RKO (cell line): ENCODE data around the gene LAMB4.
A peak's percentile ranks its signal among the peaks of the same experiment; 100 is the strongest.

Experiments
- DNase-seq: peaks from one replicate; pipeline ENCODE4 v3.0.0-alpha.2; 2016; ENCODE audit warnings: low spot score

The LAMB4 gene

DNA sequence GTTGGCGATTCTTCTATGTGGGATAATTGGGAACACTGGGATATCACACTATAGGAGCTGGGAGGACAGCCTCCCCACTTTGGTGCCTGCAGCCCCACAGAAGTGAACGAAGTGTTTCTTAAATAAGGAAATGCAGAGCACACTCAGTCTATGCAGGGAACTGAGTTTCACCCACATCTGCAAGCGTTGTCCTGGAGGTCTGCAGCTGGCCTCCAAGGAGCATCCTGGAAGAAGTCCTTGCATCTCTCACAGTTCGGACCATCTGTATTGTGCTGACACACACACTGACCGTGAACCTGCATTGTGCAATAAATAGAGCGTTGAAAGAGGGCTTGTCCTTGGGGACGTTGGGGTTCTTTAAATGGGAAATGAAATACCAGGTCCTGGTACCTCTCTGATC, 25.8 kb downstream of the LAMB4 start:
- DNase-seq, result no peak

DNA sequence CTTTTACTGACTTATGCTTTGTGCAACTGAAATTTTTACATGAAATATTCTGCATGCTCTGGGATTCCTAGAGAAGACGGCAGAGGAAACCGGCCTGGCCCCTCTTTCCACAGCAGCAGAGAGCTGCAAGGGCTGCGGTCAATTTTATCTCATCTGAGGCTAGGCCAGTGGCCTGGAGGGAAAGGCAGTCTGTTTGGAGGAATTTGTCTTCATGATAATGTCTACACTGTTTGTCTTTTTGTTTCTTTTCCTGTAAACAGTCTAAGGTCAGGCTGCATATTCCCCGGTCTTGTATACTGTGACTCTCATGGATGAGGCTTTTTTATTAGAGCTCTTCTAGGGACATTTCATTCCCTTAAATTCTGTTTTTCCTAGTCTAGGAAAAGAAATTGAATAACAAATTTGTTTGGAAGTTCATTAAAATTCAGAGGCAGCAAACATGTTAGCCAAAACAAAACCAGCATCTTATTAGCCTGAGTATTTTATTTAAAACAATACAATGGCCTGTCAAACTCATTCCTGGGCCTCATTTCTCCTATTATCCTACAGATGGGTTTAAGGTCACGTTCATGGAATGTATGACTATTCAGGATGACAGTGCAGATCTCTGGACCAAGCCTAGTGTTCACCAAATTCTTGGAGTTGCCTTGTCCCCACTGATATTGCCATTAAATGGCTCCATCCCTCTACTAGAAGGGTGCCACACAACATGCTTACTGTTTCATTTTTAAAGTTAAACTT, 26.4 kb downstream of the LAMB4 start:
- DNase-seq, result no peak

DNA sequence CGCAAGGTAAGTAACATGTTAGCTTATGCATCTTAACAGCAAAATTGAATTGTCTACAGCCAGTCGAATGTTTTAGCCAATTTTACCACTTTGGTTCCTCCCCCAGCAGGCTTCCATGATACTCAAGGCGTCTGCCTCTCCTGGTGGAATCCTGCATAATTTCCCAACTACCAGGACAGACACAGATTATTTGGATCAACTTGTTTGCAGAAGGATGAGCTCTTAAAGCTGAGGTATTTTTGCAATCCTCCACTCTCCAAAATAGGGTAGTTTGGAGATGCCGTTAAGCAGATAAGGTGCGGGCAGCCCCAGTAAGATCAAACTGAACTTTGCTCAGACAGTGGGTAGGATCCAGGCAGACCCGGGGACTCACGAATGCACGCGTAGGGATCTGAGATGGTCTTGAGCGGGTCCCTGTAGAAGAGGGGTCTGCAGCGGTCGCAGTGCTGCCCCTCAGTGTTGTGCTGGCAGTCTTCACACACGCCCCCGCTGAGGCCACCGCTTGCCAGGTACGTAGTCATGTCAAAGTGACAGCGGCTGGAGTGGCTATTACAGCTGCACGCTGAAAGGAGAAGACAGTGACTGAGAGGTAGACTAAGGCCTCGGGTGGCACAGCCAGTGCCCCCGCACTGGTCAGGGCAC, 27.4 kb downstream of the LAMB4 start:
- no peak for DNase-seq

DNA sequence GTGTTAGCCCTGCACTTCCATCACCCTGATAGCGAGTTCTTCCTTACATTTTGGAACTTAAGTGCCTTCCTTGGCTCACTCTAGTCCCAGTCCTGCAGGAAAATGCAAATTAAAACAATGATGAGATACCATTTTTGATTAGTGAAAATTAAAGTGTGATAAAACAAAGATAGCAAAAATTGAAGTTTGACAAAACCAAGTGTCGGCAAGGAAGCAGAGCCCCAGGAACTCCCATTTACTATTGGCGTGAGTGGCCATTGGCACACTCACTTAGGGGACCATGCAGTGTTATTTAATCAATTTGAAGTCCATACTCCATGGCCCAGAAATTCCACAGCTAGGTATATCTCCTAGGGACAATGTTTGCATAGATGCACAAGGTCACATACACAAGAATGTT, 28.4 kb downstream of the LAMB4 start:
- DNase-seq, result no peak

DNA sequence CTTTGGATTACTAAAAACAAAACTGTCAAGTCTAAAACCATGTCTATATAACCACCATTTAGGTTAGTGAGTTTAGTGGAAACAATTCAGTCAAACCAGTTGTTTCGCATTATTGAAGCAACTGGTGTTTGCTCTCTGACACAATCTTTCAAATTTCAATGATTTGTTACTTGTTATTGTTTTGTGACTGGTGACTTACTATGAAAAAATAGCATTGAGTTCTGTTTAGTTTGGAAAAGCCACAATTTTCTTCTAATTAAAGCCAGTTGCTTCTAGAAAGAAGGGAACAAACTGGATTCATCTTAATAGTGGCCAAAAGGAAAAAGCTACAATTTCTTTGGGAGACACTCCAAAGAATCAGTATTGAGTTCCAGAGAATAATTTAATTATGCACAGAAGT, 30.4 kb downstream of the LAMB4 start:
- no peak for DNase-seq

DNA sequence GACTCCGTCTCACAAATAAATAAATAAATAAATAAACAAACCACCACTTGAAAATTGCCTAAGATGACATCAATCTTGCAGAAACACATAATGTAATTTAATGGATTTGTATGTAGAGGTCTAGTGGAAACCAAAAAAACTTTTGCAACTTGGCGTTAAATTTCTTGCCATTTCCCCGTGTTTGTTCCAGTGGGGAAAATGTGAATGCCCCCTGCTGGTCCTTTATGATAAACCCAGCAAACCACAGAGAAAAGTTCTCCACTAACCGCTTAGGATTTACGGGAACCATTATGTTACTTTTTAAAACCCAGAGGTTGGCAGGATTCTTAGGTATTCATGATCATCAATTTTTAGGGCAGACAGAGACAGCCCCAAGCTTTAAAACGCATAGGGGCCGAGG, 32.5 kb downstream of the LAMB4 start:
- DNase-seq, result no peak

DNA sequence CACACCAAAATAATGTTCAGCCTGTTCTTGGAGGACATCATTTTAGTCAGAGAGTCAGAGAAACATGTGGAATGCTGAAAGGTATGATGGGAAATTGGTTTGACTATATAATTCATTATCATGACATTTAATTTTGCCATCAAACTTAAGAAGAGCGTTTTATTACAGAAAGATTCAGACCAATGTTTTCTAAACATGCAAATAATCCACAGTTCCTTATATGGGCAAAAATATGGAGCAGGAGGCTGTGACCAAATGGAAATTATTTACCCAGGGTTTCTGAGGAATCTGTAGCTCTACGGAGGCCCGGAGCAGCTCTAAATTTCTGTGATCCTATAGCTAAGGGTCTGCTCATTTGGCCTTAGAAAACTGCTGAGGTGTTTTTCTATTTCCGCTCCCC, 33.2 kb downstream of the LAMB4 start:
- no peak for DNase-seq

DNA sequence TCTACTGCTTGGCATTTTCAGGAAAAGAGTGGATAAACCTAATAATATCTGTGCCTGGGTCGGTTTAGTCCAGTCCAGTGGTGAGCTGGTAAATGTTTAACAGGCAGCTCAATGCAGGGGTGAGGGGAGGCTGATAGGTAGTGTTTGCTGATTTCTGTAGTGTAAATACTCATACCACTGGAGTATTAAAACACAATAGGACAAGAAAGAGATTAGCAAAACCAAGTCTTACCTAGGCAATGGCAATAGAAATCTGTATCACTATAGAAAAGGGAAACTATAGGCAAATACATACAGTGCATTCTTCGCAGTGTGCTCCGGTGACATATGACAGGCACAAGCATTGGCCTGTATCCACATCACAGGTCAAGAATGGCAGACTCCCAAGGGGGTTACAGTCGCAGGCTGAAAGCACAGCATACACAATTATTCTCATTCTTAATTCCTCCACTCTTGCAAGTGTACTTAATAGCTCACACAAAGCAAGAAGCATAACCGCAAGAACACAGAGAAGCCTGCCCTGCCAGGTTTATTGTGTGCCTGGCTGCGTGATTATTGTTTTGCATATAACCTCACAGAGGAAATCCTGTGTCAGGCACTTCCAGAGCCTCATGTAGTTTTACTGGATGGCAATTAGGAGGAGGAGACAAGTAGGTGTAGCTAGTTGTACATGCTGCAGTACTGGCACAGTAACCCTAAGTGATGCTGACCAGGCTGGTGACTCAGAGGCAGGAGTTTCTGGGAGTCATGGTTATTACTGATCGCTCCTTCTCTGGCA, 35.0 kb downstream of the LAMB4 start:
- peak; percentile 75 for DNase-seq

DNA sequence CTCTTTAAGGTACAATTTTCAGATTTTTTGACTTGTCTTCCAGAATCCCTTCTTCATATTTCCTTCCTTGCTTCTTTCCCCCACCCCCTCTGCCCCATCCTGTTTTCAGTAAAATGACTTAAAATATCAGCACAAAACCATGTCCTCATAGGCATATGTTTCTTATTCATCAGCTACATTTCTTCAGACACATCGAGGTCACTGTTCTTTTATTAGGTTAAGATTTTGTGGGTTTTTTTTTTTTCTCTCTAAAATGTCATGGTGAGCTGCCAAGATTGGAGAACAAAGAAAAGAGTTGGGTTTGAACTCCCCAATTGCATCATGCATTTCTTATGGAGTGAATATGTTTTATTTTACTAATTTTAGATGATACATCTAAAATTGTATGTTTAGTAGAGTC, 35.8 kb downstream of the LAMB4 start:
- no peak for DNase-seq

DNA sequence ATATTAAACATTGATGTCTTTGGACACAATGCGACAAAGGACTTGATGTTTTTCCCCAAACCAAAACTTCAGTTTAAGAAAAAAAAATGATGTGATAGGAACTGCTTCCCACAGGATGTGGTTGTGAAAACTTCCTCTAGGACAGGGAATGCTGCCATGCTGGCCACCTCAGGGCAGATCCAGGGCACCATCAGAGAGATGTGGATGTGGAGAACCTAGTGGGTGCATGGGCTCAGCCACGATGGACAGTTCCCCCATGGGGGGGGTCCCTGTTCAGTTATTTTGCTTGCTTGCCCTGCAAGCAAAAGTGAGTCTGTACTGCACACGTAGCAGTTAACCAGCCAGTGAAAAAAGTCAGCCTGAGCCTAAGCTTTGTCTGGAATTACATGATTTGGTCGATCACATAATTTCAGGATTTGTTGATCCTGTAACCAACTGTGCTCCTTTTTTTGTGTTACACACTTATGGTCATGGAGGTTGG, 36.3 kb downstream of the LAMB4 start:
- no peak for DNase-seq

DNA sequence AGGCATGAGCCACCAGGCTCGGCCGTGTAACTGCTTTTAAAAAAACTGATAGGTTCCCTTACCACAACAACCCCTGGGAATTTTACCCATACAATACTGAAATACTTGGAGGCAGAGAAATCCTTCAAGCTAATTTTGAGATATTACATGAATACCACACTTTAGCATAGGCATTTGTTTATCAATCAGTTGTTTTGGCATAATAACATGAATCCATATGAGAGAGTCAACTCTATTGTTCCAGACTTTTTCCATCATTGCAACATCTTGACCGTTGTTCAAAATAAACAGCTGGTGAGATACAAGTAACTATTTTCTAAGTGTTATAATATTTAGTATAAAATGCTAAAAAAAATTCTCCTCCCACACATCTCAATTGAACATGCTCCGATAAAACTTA, 36.8 kb downstream of the LAMB4 start:
- DNase-seq, result no peak

DNA sequence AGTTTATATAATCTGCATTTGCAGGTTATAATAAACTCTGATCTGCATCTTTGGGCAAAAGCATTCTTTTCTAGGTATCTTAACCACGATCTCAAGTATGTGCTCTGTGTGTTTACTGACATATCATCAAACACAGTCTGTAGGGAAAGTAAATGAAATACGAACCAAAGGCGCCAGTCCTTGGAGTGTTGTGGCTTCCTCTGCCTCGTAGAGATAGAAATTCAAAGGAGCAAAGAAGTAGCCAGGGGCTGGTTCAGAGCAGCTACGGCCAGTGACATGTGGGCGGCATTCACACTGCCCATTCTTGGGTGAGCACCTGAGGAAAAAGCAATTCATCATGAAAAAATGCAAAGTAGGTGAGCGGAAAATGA, 38.7 kb downstream of the LAMB4 start:
- DNase-seq, result no peak

DNA sequence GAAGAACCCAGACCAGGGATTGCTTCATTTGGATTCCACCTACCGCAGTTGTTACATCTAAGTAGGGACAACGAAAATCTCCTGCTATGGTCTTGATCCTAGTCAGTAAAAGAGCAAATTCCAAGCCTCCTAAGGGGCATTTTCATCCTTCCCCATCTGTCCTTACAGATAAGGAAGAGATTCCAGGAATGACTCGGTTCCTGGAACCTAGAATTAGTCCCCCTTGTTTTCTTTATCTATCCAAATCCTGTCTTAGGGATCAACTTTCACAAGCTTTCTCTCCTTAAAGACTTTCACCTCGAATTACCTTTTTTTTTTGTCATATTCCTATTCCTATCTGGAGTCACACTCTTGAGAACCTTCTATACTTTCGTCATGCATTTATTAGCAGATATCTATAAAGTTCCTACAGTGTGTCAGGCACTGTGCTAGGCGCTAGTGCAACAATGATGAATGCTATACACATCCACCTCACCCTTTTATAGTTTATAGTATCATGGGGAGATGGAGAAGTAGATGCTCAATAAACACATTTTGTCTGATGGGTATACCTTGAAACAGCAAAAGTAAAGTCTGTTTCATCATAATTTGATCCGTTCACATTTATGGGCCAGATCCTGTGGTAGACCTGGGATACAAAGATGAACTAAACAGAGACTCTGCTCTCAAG, 39.2 kb downstream of the LAMB4 start:
- DNase-seq, result no peak

DNA sequence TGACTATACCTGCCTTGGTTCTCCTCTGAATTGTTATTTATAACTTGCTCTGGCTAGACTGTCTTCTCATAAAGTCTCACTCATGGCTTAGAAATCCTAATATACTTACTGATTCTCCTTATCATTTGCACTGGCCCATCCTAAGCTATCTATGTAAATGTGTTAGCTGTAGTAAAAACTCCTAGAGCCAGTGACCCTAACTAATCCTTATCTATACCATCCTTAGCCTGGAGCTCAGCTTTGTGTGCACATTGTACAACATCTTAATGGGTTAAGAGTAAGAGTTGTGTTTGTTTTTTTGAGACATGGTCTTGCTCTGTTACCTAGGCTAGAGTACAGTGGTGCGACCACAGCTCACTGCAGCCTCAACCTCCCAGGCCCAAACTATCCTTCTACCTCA, 40.8 kb downstream of the LAMB4 start:
- no peak for DNase-seq

DNA sequence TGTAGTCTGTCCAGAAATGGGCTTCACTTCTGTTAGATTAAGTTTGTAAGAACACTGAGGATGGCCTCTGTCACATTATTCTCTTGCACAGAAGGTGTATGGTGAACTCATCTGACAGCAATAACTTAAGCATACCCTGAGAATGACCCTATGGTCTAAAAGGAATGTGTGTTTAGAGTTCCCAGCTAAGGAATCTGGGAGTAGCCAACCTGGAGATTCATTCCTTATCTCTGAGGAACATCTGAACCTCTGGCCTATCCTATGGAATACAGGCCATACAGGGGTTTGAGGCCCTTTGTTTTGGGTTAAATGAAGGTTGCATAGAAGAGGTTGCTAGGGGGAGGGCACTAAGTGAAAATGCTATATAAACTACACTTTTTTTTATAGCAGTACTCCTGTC, 41.4 kb downstream of the LAMB4 start:
- DNase-seq, result no peak

DNA sequence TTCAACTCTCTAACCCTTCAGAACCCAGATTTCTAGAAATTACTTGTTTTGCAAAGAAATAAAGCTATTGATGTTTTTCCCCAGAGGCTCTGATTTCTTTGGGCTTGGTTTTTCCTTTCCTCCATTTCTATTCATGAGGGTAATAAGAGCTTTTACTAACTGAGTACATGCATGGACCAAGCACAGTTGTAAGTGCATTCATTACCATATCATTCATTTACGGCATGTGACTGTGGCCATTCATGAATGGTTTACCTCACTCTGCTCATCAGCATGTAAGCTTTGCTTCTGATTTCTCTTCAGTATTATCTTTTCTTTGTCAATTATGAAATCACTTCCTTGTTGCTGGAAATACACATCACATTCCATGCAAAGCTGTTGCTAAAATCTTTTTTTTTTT, 42.4 kb downstream of the LAMB4 start:
- no peak for DNase-seq

DNA sequence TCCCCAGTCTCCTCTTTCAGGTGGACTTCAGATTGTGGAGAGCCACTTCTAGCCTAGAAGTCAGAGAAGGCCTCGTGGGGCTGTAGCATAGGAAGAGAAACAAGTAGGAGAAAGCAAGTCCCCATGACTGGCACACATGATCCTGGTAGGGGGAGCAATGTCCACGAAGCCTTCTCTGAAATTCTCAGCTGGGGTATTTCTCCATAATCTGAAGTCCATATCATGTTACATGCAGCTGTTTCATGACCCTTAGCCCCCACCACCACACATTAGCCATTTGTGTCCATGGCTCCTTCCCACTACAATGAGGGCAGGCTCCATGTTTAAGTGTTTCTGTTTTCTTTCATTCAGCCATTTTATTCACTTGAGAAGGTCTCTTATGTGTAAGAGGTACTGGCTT, 43.2 kb downstream of the LAMB4 start:
- DNase-seq, result no peak

DNA sequence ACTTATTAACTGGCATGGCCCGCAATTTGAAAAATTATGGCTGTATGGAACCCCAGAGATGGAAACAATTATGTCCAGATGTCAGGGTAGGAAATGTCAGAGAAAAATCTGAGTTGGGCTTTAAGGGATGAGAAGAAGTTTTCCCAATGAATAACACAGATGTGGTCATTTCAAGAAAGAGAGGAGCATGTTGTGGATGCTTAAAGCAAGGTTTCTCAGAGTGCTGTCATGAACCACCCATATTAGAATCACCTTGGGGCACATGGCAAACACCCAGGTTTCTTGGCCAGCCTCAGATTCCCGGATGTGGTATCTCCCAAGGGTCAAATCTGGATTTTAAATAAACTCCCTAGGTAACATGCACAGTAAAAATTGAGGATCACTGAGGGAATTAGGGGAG, 43.6 kb downstream of the LAMB4 start:
- no peak for DNase-seq

DNA sequence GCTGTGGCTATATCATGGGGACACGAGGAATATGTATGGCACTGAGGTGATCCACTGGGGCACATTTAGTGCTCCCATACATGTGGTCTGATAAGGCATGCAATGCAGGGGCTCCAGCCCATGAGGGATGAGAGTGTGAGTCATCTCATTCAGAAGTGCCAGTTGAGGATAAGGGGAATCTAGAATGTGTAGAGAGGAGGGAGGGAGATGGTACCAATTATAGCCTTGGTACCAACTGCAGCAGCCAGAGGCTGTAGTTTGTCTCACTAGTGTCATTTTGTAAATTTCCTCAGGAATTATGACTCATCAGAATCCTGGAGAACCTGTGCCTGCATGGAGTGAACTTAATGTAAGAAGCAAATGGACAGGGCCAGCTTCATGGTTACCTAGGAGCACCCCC, 46.2 kb downstream of the LAMB4 start:
- no peak for DNase-seq

DNA sequence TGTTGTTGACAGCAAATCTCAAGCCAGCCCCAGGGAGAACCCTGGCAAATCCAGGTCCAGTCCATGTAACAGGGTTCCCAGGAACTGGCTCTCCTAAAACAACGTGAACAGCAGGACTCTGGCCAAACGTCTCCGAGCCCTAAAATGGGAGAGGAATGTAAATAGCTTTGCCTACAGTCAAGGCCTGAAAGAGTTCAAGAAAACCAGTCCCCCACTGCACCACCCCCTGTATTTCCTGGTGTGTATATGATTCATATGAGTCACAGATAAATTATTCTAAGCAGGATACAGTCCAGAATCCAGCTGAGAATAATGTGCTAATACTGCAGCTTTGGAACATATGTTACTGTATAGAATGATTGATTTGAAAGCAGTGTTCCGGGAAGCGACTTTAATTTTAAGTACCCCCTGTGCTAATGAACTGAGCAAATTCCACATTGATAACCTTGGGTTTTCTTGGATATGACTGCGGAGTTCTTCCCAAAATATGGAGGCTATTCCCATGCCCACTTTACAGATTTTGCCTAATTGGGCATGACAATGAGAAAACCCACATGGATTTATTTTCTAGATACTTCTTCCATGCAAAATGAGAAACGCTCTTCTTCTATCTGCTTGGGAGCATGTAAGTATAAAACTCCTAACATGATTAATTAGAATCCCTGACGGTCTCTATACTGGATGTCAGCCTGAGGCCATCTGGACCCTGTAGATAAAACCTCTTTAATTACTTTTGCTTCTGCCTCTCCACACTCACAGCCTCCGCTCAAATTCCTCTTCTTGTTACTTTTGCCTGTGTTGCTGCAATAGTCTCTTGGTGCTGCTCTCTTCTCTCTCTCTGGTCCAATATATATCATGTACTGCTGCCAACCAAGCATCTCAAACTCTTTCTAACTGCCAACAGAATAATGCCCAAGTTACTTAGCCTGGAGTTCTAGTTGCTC, 50.2 kb downstream of the LAMB4 start:
- DNase-seq, result no peak

DNA sequence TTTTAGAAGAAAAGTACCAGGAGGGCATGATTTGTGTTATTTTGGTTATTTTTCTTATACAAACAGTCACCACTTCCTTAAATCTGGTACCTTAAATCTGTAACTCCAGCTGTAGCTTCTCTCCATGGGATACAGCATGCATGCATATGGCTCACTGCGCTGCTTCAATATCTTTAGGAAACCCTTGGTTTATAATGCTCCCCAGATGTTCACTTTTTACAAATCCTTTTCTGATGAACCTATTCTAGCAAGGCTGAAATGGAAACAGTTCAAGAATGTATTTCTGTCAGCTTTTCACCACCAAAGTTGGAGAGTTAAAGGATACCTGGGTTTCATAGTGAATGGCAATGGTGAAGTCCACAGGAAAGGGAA, 50.9 kb downstream of the LAMB4 start:
- DNase-seq, result no peak

DNA sequence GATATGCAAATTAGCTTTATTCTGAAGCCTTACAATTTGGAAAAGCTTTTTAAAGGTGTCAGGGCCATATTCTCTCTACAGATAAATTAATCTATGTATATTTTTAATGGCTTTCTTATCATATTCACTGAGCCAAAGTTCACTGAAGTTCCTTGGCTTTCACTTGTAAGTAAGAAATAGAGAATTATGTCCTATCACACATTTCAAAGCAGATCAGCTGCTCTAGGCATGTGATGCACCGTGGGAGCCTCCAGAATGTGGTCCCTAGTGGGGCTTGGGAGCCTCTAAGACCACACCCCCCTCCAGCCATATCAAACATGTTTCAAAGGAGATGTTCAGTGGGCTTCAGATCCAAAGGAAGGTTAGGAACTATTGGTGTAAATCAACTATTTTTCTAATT, 51.5 kb downstream of the LAMB4 start:
- no peak for DNase-seq
